Liver (tissue), 9 donors: ENCODE measurements around the gene FICD. TPM values are rescaled to one million over a fixed set of nuclear protein-coding genes. Genes with fewer than 3 reads are reported as not detected.

Source experiments
- DNase-seq: peaks from one replicate; pipeline ENCODE4 v3.0.0-alpha.2; 2017; ENCODE audit warnings: low spot score
- H3K27ac ChIP-seq, 2 donors: one replicate each; pipeline ENCODE4 v1.7.0; 2013; ENCODE audit warnings: inconsistent platforms in 2 of 2, low read length in 2 of 2, control low read depth in 1 of 2, low read depth in 1 of 2, mild to moderate bottlenecking in 1 of 2
- H3K27me3 ChIP-seq, 4 donors: one replicate each; pipeline versions ENCODE4 v1.6.1 to v1.7.0; 2013; ENCODE audit warnings: low read length in 3 of 4, inconsistent platforms in 1 of 4, mild to moderate bottlenecking in 1 of 4, moderate library complexity in 1 of 4; ENCODE audit not compliant: control insufficient read depth in 4 of 4, insufficient read depth in 4 of 4
- H3K36me3 ChIP-seq, 4 donors: one replicate each; pipeline versions ENCODE4 v1.6.1 to v1.7.0; 2013; ENCODE audit warnings: low read length in 3 of 4, mild to moderate bottlenecking in 3 of 4, low read depth in 1 of 4, moderate library complexity in 1 of 4; ENCODE audit not compliant: control insufficient read depth in 4 of 4, insufficient read depth in 3 of 4
- H3K4me1 ChIP-seq, 4 donors: one replicate each; pipeline versions ENCODE4 v1.6.1 to v1.7.0; 2013; ENCODE audit warnings: low read length in 3 of 4, mild to moderate bottlenecking in 3 of 4, moderate library complexity in 1 of 4; ENCODE audit not compliant: control insufficient read depth in 4 of 4, insufficient read depth in 4 of 4
- H3K4me3 ChIP-seq, 3 donors: one replicate each; pipeline versions ENCODE4 v1.6.1 to v1.7.0; 2013; ENCODE audit warnings: low read length in 3 of 3, control low read depth in 1 of 3, low read depth in 1 of 3, mild to moderate bottlenecking in 1 of 3
- H3K9ac ChIP-seq, 2 donors: one replicate each; pipeline ENCODE4 v1.7.0; 2013; ENCODE audit warnings: low read length in 2 of 2, mild to moderate bottlenecking in 2 of 2, moderate library complexity in 2 of 2, control low read depth in 1 of 2, low read depth in 1 of 2
- H3K9me3 ChIP-seq, 4 donors: one replicate each; pipeline versions ENCODE4 v1.6.1 to v1.7.0; 2013; ENCODE audit warnings: low read length in 3 of 4; ENCODE audit not compliant: control insufficient read depth in 4 of 4
- ATF3 ChIP-seq: IDR thresholded peaks from 2 replicates; pipeline ENCODE4 v1.6.1; 2016; ENCODE audit warnings: antibody characterized with exemption
- CTCF ChIP-seq: fragments of 150-350 bp; IDR thresholded peaks from 2 replicates; pipeline ENCODE4 v1.5.1; 2017; ENCODE audit warnings: improper control_type of control experiment, low read depth, low read length; ENCODE audit not compliant: missing input control
- EGR1 ChIP-seq, 2 donors: IDR thresholded peaks; 2 replicates each; pipeline ENCODE4 v1.6.1; 2016 to 2018; ENCODE audit warnings: antibody characterized with exemption in 2 of 2, low read depth in 2 of 2
- FOXA1 ChIP-seq: IDR thresholded peaks from 2 replicates; pipeline ENCODE4 v1.6.1; 2016; ENCODE audit warnings: antibody characterized with exemption
- FOXA2 ChIP-seq: IDR thresholded peaks from 2 replicates; pipeline ENCODE4 v1.6.1; 2016; ENCODE audit warnings: antibody characterized with exemption
- HNF4G ChIP-seq: IDR thresholded peaks from 2 replicates; pipeline ENCODE4 v1.6.1; 2016; ENCODE audit warnings: antibody characterized with exemption
- MAX ChIP-seq: IDR thresholded peaks from 2 replicates; pipeline ENCODE4 v1.6.1; 2016; ENCODE audit warnings: antibody characterized with exemption
- REST ChIP-seq: IDR thresholded peaks from 2 replicates; pipeline ENCODE4 v1.6.1; 2016; ENCODE audit warnings: antibody characterized with exemption, mild to moderate bottlenecking
- SP1 ChIP-seq: IDR thresholded peaks from 2 replicates; pipeline ENCODE4 v1.6.1; 2018; ENCODE audit warnings: antibody characterized with exemption, mild to moderate bottlenecking
- TAF1 ChIP-seq: conservative IDR thresholded peaks from 2 replicates; pipeline ENCODE4 v1.6.1; 2016; ENCODE audit warnings: antibody characterized with exemption, mild to moderate bottlenecking
- YY1 ChIP-seq: IDR thresholded peaks from 2 replicates; pipeline ENCODE4 v1.6.1; 2016; ENCODE audit warnings: antibody characterized with exemption, mild to moderate bottlenecking
- WGBS: extraction: QIAGEN DNeasy Blood & Tissue Kit; methylation state at CpG from one replicate; pipeline ENCODE4 v1.1.7; 2013; 5-methylcytosine and 5-hydroxymethylcytosine counted together
- polyA plus RNA-seq, 2 donors: library from polyadenylated mRNA; stranded (reverse) in 1 of 2; unstranded in 1 of 2; fragments of 200-250 nt in 1 of 2; fragments of >200 nt in 1 of 2; fragmentation: Nextera tagmentation in 1 of 2; extraction: Ambion mirVana in 1 of 2; gene quantifications; one replicate each; pipeline versions ENCODE4 v1.2.1 to v1.2.3, GENCODE V29; 2013 to 2015
- total RNA-seq, 2 donors: library from RNA; depleted of rRNA; stranded (reverse); fragments of >200 nt; gene quantifications; one replicate each; pipeline ENCODE4 v1.2.3, GENCODE V29; 2014
- donor health status: healthy.
- donor health status: healthy.
- donor health status: healthy.
- donor health status: healthy.
- donor health status: healthy.

Gene FICD
- total and polyA plus RNA-seq, 4 donors: 3.6 to 20.9 (median 6.6) TPM

GRCh38 chr12:108568338-108569154 lies 53.5 kb downstream of the FICD start:
- no peaks in the 10 kb centered on the region for H3K27me3 ChIP-seq
- WGBS: 79% methylated on average over 10 of the region's 10 CpGs
- peaks cover 2 to 13% (median 6%) of the 10 kb centered on the region in 4 donors for H3K4me1 ChIP-seq
- H3K36me3 ChIP-seq: peaks cover 0 to 36% (median 27%) of the 10 kb centered on the region in 4 donors
- no peak overlapping the region for H3K4me3 ChIP-seq
- peak overlapping the region in 1 of 2 donors; percentile 8 for H3K9ac ChIP-seq
- no peaks in the 10 kb centered on the region for H3K9me3 ChIP-seq
- DNase-seq: no peak
- TF ChIP-seq FOXA2 (no peak), ATF3 (no peak), CTCF (no peak), FOXA1 (no peak), HNF4G (no peak), REST (no peak), YY1 (no peak), TAF1 (no peak), MAX (no peak), EGR1 (IDR thresholded peaks at IDR 0.05; ENCODE audit: low read depth in 2 of 2) (no peak), SP1 (no peak)
- H3K27ac ChIP-seq: no peak overlapping the region

Other genes with a start within 250 kb of the FICD start
- 10 to 100 TPM in 1 of 2 donors, 1 to 10 TPM in 1; 7.4 to 13.7 TPM for gene CMKLR1, start 176.0 kb upstream of the FICD start, total RNA-seq
- gene CMKLR1, start 176.0 kb upstream of the FICD start, polyA plus RNA-seq: 1 to 10 TPM in 1 of 2 donors, under 1 TPM in 1; 0.67 to 4.2 TPM
- gene SART3, start 45.9 kb downstream of the FICD start, total RNA-seq: 10 to 100 TPM; 36.6 to 37.1 TPM
- gene SART3, start 45.9 kb downstream of the FICD start, polyA plus RNA-seq: 10 to 100 TPM in 1 of 2 donors, 1 to 10 TPM in 1; 5.9 to 10.5 TPM
- 10 to 100 TPM; 42.3 to 75.6 TPM for gene ISCU, start 47.3 kb downstream of the FICD start, total RNA-seq
- 10 to 100 TPM; 52.0 to 85.9 TPM for gene ISCU, start 47.3 kb downstream of the FICD start, polyA plus RNA-seq
- 1 to 10 TPM in 1 of 2 donors, under 1 TPM in 1; 0.25 to 2.6 TPM for gene TMEM119, start 82.8 kb downstream of the FICD start, total RNA-seq
- gene TMEM119, start 82.8 kb downstream of the FICD start, polyA plus RNA-seq: under 1 TPM; 0.14 to 0.51 TPM
- gene SELPLG, start 118.6 kb downstream of the FICD start, total RNA-seq: 1 to 10 TPM; 4.8 to 9.6 TPM
- gene SELPLG, start 118.6 kb downstream of the FICD start, polyA plus RNA-seq: 1 to 10 TPM; 2.1 to 4.8 TPM
- 10 to 100 TPM; 45.8 to 58.6 TPM for gene CORO1C, start 216.2 kb downstream of the FICD start, total RNA-seq
- gene CORO1C, start 216.2 kb downstream of the FICD start, polyA plus RNA-seq: 10 to 100 TPM; 23.2 to 38.1 TPM